Loucy (cell line): Measurements from ENCODE around the gene NOX5.

ENCODE experiments used
- H2AFZ ChIP-seq: fragments of 200-600 bp; sonication (generic); 2 replicates; pipeline ENCODE4 v1.6.0; 2016; ENCODE audit warnings: antibody characterized with exemption, mild to moderate bottlenecking, low read length, moderate library complexity
- H3F3A ChIP-seq: fragments of 200-600 bp; 2 replicates; pipeline ENCODE4 v1.6.0; 2016; ENCODE audit warnings: antibody characterized with exemption, low read depth, mild to moderate bottlenecking
- H3K27me3 ChIP-seq: fragments of 200-600 bp; sonication (generic); 2 replicates; pipeline ENCODE4 v1.6.1; 2014; ENCODE audit warnings: low read length, mild to moderate bottlenecking; ENCODE audit not compliant: insufficient read depth, poor library complexity, severe bottlenecking
- H3K36me3 ChIP-seq: fragments of 200-600 bp; sonication (generic); 2 replicates; pipeline ENCODE4 v1.6.1; 2016; ENCODE audit warnings: low read length; ENCODE audit not compliant: insufficient read depth
- H3K4me1 ChIP-seq: fragments of 200-600 bp; sonication (generic); 2 replicates; pipeline ENCODE4 v1.5.1; 2014; ENCODE audit warnings: low read length, mild to moderate bottlenecking; ENCODE audit not compliant: insufficient read depth, poor library complexity, severe bottlenecking
- H3K4me2 ChIP-seq: fragments of 200-600 bp; sonication (generic); 2 replicates; pipeline ENCODE4 v1.6.0; 2014; ENCODE audit warnings: antibody characterized with exemption, low read length, low read depth, mild to moderate bottlenecking; ENCODE audit not compliant: poor library complexity, severe bottlenecking
- H3K4me3 ChIP-seq: fragments of 200-600 bp; sonication (generic); 2 replicates; pipeline ENCODE4 v1.5.1; 2014; ENCODE audit warnings: low read length, mild to moderate bottlenecking, mixed read lengths; ENCODE audit not compliant: poor library complexity, severe bottlenecking
- H3K79me2 ChIP-seq: fragments of 200-600 bp; sonication (generic); 2 replicates; pipeline ENCODE4 v1.6.1; 2014; ENCODE audit warnings: low read length; ENCODE audit not compliant: insufficient read depth
- H3K9ac ChIP-seq: fragments of 200-600 bp; sonication (generic); 2 replicates; pipeline ENCODE4 v1.6.0; 2014; ENCODE audit warnings: mild to moderate bottlenecking, low read depth, low read length, moderate library complexity; ENCODE audit not compliant: poor library complexity, severe bottlenecking
- H3K9me2 ChIP-seq: fragments of 200-600 bp; sonication (generic); replicated peaks from 2 replicates; pipeline ENCODE4 v1.6.1; 2016; ENCODE audit warnings: low read depth, low read length, mixed read lengths
- H3K9me3 ChIP-seq: fragments of 200-600 bp; sonication (generic); 2 replicates; pipeline ENCODE4 v1.6.1; 2014; ENCODE audit warnings: mild to moderate bottlenecking, antibody characterized with exemption, low read length, low read depth; ENCODE audit not compliant: insufficient read depth
- H4K20me1 ChIP-seq: fragments of 200-600 bp; sonication (generic); 2 replicates; pipeline ENCODE4 v1.6.0; 2014; ENCODE audit warnings: antibody characterized with exemption, low read length, mild to moderate bottlenecking; ENCODE audit not compliant: insufficient read depth, poor library complexity, severe bottlenecking
- CTCF ChIP-seq: fragments of 200-600 bp; sonication (generic); conservative IDR thresholded peaks from 2 replicates; pipeline ENCODE4 v1.5.1; 2014; ENCODE audit warnings: mild to moderate bottlenecking, antibody characterized with exemption, low read length
- EZH2phosphoT487 ChIP-seq: fragments of 200-600 bp; IDR thresholded peaks from 2 replicates; pipeline ENCODE4 v1.6.1; 2018; ENCODE audit warnings: antibody characterized with exemption, mild to moderate bottlenecking, moderate library complexity, borderline replicate concordance

NOX5 gene

GRCh38 chr15:69031013-69032001, 16.8 kb downstream of the NOX5 start:
- Histone ChIP-seq H3K9me2 (no peaks in the 10 kb centered on the region), H3K4me1 (peaks cover 3% of the 10 kb centered on the region), H3K36me3 (no peaks in the 10 kb centered on the region), H3K79me2 (no peaks in the 10 kb centered on the region), H3K4me3 (peak overlapping the region; percentile 62), H4K20me1 (no peaks in the 10 kb centered on the region), H3F3A (no peaks in the 10 kb centered on the region), H2AFZ (peak overlapping the region; percentile 80), H3K4me2 (peak overlapping the region; percentile 27), H3K27me3 (no peaks in the 10 kb centered on the region), H3K9me3 (no peaks in the 10 kb centered on the region), H3K9ac (no peak overlapping the region)
- no peak for TF ChIP-seq EZH2phosphoT487
- TF ChIP-seq CTCF: peak; percentile 43

- H3K4me1 ChIP-seq: peaks cover 3% of the 10 kb centered on the region
- no peaks in the 10 kb centered on the region for H3K27me3 ChIP-seq
- no peaks in the 10 kb centered on the region for H3F3A ChIP-seq
- no peaks in the 10 kb centered on the region for H3K79me2 ChIP-seq
- H3K9me2 ChIP-seq: no peaks in the 10 kb centered on the region
- H3K9ac ChIP-seq: no peak overlapping the region
- H3K36me3 ChIP-seq: no peaks in the 10 kb centered on the region
- peak overlapping the region; percentile 62 for H3K4me3 ChIP-seq
- H3K9me3 ChIP-seq: no peaks in the 10 kb centered on the region
- no peak for TF ChIP-seq CTCF
- no peak for TF ChIP-seq EZH2phosphoT487
- no peaks in the 10 kb centered on the region for H4K20me1 ChIP-seq
- H2AFZ ChIP-seq: peak overlapping the region; percentile 80
- peak overlapping the region; percentile 27 for H3K4me2 ChIP-seq
These were observed 17.5 kb downstream of the NOX5 start for GRCh38 chr15:69032031-69032430.

- peaks cover 3% of the 10 kb centered on the region for H3K4me1 ChIP-seq
- H3K36me3 ChIP-seq: no peaks in the 10 kb centered on the region
- H3K9me3 ChIP-seq: no peaks in the 10 kb centered on the region
- TF ChIP-seq CTCF (no peak), EZH2phosphoT487 (no peak)
- H3K9ac ChIP-seq: no peak overlapping the region
- H3K79me2 ChIP-seq: no peaks in the 10 kb centered on the region
- H3K4me2 ChIP-seq: no peak overlapping the region
- H3K27me3 ChIP-seq: no peaks in the 10 kb centered on the region
- no peaks in the 10 kb centered on the region for H4K20me1 ChIP-seq
- H3F3A ChIP-seq: no peaks in the 10 kb centered on the region
- H3K9me2 ChIP-seq: no peaks in the 10 kb centered on the region
- H3K4me3 ChIP-seq: no peak overlapping the region
- H2AFZ ChIP-seq: no peak overlapping the region
These were observed 18.3 kb downstream of the NOX5 start for GRCh38 chr15:69032703-69033373.
